ENCODE measurements around the gene SLC46A3. TPM values are rescaled to one million over a fixed set of nuclear protein-coding genes. Genes with fewer than 3 reads are reported as not detected.

Gene SLC46A3
- total and polyA plus RNA-seq, 10 of the 15 experiments (the other 5 are each of a cell fraction or from before 2014, with no cell fraction given) = 2.9 to 15.6 (median 9.4) TPM

DNA sequence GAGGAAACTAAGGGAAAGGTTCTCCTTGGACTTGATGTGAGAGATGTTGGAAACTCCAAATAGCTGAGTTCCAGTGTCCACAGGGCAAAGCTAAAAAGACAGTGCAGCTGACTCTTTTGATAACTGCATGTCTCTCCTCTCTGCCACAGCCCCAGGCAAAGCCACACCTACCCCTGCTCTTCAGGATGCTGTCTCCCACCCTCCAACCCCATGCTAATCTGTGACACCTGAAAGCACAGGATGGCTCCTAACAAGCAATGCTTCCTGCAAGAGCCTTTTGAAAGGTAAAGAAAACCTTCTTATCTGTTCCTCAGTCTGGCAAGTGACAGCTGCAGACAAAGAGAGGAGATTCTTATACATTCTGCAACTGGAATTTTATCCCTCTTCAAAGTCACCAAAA, 14.5 kb downstream of the SLC46A3 start:
- ChIA-PET SMC1A (ENCODE audit: uncharacterized antibody, unreplicated experiment) (interaction anchor here (0.6 kb wide), 1 partner anchor 171 kb away, joined by 3 read pairs; no protein-coding TSS in a partner anchor), POLR2A (no interaction called here), RAD21 (ENCODE audit: unreplicated experiment) (no interaction called here), CTCF (no interaction called here)
- peaks cover 0 to 6% of the 10 kb centered on the region in 2 experiments; a peak in 1 of 4 replicates for H3K36me3 ChIP-seq (ENCODE audit: control insufficient read depth in 2 of 2, insufficient read depth in 2 of 2, low read length in 1 of 2)
- H3K79me2 ChIP-seq (ENCODE audit: control insufficient read depth, insufficient read depth, low read length) = no peaks in the 10 kb centered on the region
- H3K4me3 ChIP-seq = no peak overlapping the region
- no peak for TF ChIP-seq NR2F1 (conservative IDR thresholded peaks at IDR 0.05)
- TF ChIP-seq CEBPB (IDR thresholded peaks at IDR 0.05; ENCODE audit: borderline replicate concordance in 1 of 2, low read depth in 2 of 2, low read length in 2 of 2) = no peak
- TF ChIP-seq, protein P1, sequence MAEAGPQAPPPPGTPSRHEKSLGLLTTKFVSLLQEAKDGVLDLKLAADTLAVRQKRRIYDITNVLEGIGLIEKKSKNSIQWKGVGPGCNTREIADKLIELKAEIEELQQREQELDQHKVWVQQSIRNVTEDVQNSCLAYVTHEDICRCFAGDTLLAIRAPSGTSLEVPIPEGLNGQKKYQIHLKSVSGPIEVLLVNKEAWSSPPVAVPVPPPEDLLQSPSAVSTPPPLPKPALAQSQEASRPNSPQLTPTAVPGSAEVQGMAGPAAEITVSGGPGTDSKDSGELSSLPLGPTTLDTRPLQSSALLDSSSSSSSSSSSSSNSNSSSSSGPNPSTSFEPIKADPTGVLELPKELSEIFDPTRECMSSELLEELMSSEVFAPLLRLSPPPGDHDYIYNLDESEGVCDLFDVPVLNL (IDR thresholded peaks at IDR 0.05; ENCODE audit: low read depth, low read length) = no peak
- no peak for TF ChIP-seq ZNF24 (IDR thresholded peaks at IDR 0.05)
- TF ChIP-seq BCL3 (IDR thresholded peaks at IDR 0.05; ENCODE audit: borderline replicate concordance, insufficient read depth, low read depth, low read length, poor library complexity, severe bottlenecking) = no peak
- TF ChIP-seq SREBF2 (IDR thresholded peaks at IDR 0.05; ENCODE audit: low read length) = no peak
- no peak for TF ChIP-seq SMAD1 (IDR thresholded peaks at IDR 0.05; ENCODE audit: low read depth, partially characterized antibody)
- TF ChIP-seq JUND (IDR thresholded peaks at IDR 0.05; ENCODE audit: low read depth, low read length) = no peak
- TF ChIP-seq BACH1 (IDR thresholded peaks at IDR 0.05; ENCODE audit: borderline replicate concordance) = no peak
- TF ChIP-seq BMI1 (IDR thresholded peaks at IDR 0.05; ENCODE audit: borderline replicate concordance) = no peak
- TF ChIP-seq, protein P2, sequence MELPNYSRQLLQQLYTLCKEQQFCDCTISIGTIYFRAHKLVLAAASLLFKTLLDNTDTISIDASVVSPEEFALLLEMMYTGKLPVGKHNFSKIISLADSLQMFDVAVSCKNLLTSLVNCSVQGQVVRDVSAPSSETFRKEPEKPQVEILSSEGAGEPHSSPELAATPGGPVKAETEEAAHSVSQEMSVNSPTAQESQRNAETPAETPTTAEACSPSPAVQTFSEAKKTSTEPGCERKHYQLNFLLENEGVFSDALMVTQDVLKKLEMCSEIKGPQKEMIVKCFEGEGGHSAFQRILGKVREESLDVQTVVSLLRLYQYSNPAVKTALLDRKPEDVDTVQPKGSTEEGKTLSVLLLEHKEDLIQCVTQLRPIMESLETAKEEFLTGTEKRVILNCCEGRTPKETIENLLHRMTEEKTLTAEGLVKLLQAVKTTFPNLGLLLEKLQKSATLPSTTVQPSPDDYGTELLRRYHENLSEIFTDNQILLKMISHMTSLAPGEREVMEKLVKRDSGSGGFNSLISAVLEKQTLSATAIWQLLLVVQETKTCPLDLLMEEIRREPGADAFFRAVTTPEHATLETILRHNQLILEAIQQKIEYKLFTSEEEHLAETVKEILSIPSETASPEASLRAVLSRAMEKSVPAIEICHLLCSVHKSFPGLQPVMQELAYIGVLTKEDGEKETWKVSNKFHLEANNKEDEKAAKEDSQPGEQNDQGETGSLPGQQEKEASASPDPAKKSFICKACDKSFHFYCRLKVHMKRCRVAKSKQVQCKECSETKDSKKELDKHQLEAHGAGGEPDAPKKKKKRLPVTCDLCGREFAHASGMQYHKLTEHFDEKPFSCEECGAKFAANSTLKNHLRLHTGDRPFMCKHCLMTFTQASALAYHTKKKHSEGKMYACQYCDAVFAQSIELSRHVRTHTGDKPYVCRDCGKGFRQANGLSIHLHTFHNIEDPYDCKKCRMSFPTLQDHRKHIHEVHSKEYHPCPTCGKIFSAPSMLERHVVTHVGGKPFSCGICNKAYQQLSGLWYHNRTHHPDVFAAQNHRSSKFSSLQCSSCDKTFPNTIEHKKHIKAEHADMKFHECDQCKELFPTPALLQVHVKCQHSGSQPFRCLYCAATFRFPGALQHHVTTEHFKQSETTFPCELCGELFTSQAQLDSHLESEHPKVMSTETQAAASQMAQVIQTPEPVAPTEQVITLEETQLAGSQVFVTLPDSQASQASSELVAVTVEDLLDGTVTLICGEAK (IDR thresholded peaks at IDR 0.05; ENCODE audit: borderline replicate concordance) = no peak
- no peak for TF ChIP-seq NFIC (IDR thresholded peaks at IDR 0.05; ENCODE audit: low read depth, low read length)
- TF ChIP-seq EP300 (IDR thresholded peaks at IDR 0.05; ENCODE audit: borderline replicate concordance in 1 of 2, control insufficient read depth in 1 of 2, low read depth in 2 of 2, low read length in 2 of 2) = no peak
- TF ChIP-seq MEF2A (IDR thresholded peaks at IDR 0.05; ENCODE audit: insufficient read depth, low read depth, low read length) = no peak
- no TSS peak for BruUV-seq (replicated peaks)
- no peak overlapping the region for H3K27ac ChIP-seq (ENCODE audit: control insufficient read depth, insufficient read depth)
- H3K9ac ChIP-seq (ENCODE audit: control insufficient read depth, insufficient read depth, low read length) = no peak overlapping the region
- FAIRE-seq (no peak), ATAC-seq (no peak), DNase-seq (ENCODE audit: low read depth, low spot score) (no peak)
- in situ Hi-C loops (cut with MboI) (no loop called here), intact Hi-C loops (cut with micrococcal nuclease; ENCODE audit: unreplicated experiment) (no loop called here)
- no peak overlapping the region for H2AFZ ChIP-seq (ENCODE audit: control insufficient read depth, low read depth, low read length)
- no peak overlapping the region for H3K4me2 ChIP-seq (ENCODE audit: control insufficient read depth, insufficient read depth)
- H4K20me1 ChIP-seq (ENCODE audit: control insufficient read depth, insufficient read depth) = no peaks in the 10 kb centered on the region
- H3K9me3 ChIP-seq (replicated peaks; ENCODE audit: control insufficient read depth, insufficient read depth, low read length) = no peaks in the 10 kb centered on the region
- peaks cover 9% of the 10 kb centered on the region; the same call in 1 of the 2 replicates for H3K4me1 ChIP-seq (ENCODE audit: control insufficient read depth, insufficient read depth, low read length)
- no peaks in the 10 kb centered on the region for H3K27me3 ChIP-seq (replicated peaks in 1 of 2; ENCODE audit: control insufficient read depth in 2 of 2, insufficient read depth in 2 of 2, low read length in 1 of 2)

All from GM12878 (cell line).